Measurements from ENCODE around the gene HOTAIR. TPM values are rescaled to one million over a fixed set of nuclear protein-coding genes. Genes with fewer than 3 reads are reported as not detected.
A peak's percentile ranks its signal among the peaks of the same experiment; 100 is the strongest.

HOTAIR gene
- total RNA-seq, 1 experiment from 2014 or later: 3.5 TPM

DNA sequence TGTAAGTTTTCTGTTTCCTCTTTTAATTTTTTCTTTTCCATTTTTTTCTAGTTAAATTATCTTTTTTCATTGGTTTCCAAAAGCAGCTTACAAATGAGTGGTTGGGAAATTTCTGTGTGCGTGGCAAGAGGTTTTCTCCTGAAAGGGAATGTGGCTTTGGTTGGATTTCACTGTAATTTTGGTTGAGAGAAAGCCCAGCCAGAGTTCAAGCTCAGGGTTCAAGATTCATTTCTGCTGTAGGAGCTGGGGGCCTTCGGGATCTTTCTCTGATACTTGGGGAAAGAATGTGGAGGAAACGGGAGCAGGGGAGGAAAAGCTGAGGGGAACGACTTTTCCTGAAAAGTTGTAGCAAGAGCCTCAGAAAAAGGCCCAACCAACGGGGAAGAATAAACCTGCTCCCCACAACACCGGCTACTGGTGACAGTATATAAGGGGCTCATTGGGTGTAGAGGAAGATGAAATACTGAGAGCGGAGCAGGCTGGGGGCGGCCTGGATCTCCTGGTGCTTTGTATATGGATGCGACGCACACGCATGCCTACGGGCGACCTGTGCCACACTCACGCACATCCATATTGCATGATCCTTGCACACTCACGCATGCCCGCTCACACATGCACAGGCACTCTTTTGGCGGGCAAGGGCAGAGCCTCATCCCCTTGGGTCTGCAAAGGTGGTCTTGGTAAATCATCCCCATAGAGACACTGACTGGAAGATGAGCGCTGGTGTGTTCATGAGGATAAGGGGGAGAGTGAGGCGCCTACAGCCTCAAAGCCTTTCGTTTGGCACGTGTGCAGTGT lies 12.1 kb upstream of the HOTAIR start:
- no peak for DNase-seq
- Histone ChIP-seq H4K20me1 (ENCODE audit: low read length) (no peaks in the 10 kb centered on the region), H3F3A (ENCODE audit: low read length, unreplicated experiment) (no peaks in the 10 kb centered on the region), H2AFZ (ENCODE audit: low read length) (no peak overlapping the region), H3K4me1 (ENCODE audit: insufficient read depth, low read length) (peaks cover 44% of the 10 kb centered on the region), H3K36me3 (ENCODE audit: low read depth, low read length) (no peaks in the 10 kb centered on the region), H3K4me2 (ENCODE audit: low read length) (0 out of 2 replicates have a peak overlapping the region, but pooled peaks have one; percentile 78), H3K9me2 (replicated peaks; ENCODE audit: low read length) (no peaks in the 10 kb centered on the region), H3K27me3 (ENCODE audit: low read length) (no peaks in the 10 kb centered on the region), H3K4me3 (ENCODE audit: low read length) (no peak overlapping the region), H3K9me3 (ENCODE audit: low read length) (no peaks in the 10 kb centered on the region), H3K9ac (ENCODE audit: low read length) (no peak overlapping the region), H3K27ac (ENCODE audit: low read length) (no peak overlapping the region), H3K79me2 (ENCODE audit: low read length) (peaks cover 15% of the 10 kb centered on the region)
- intact Hi-C loops (cut with micrococcal nuclease): loop anchor here (5.0 kb wide), 1 partner anchor 45 kb away; no protein-coding TSS in a partner anchor
- BruUV-seq (replicated peaks): no TSS peak
- ChIA-PET POLR2A (ENCODE audit: unreplicated experiment) (no interaction called here), CTCF (no interaction called here)
- TF ChIP-seq, protein P1, sequence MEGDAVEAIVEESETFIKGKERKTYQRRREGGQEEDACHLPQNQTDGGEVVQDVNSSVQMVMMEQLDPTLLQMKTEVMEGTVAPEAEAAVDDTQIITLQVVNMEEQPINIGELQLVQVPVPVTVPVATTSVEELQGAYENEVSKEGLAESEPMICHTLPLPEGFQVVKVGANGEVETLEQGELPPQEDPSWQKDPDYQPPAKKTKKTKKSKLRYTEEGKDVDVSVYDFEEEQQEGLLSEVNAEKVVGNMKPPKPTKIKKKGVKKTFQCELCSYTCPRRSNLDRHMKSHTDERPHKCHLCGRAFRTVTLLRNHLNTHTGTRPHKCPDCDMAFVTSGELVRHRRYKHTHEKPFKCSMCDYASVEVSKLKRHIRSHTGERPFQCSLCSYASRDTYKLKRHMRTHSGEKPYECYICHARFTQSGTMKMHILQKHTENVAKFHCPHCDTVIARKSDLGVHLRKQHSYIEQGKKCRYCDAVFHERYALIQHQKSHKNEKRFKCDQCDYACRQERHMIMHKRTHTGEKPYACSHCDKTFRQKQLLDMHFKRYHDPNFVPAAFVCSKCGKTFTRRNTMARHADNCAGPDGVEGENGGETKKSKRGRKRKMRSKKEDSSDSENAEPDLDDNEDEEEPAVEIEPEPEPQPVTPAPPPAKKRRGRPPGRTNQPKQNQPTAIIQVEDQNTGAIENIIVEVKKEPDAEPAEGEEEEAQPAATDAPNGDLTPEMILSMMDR (conservative IDR thresholded peaks at IDR 0.05; ENCODE audit: low read depth, low read length): no peak
- TF ChIP-seq EZH2 (IDR thresholded peaks at IDR 0.05; ENCODE audit: low read length, unreplicated experiment): no peak
- no peak for TF ChIP-seq EZH2phosphoT487 (IDR thresholded peaks at IDR 0.05; ENCODE audit: borderline replicate concordance, low read length)
- no peak for ATAC-seq

DNA sequence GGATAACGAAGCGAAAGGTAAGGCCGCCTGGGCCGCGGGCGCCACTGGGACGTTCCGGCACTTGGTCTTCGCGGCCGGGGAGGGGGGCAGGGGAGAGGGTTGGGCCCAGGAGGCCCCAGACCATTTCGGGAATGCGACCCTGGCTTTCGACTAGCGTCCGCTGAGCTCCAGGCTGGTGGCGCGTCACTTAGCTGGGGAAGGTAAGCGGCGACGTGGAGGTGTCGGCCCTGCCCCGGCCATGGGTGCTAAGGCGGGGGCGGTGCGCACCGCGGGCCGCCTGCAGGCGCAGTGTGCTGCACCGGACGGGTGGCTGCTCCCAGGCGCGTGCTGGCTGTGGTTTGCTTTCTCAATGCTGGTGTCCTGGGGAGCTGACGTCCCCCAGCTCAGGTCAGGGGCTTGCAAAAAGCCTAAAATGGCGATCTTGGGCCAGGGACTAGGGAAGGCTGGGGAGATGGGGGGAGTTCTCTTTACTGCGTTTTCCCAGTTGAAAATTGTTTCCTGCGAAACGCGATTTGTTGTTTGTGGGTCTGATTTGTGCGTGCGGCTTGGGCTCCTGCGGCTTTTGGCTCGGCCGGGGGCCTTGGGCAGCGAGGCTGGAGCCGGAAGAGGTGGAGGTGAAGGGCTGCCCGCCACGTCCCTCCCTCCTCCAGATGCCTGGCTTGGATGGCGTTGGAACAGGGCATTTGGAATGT lies 11.4 kb upstream of the HOTAIR start:
- Histone ChIP-seq H3K27ac (ENCODE audit: low read length) (no peak overlapping the region), H3K36me3 (ENCODE audit: low read depth, low read length) (no peaks in the 10 kb centered on the region), H4K20me1 (ENCODE audit: low read length) (no peaks in the 10 kb centered on the region), H3K27me3 (ENCODE audit: low read length) (no peaks in the 10 kb centered on the region), H3K9me3 (ENCODE audit: low read length) (no peaks in the 10 kb centered on the region), H3K4me3 (ENCODE audit: low read length) (0 out of 2 replicates have a peak overlapping the region, but pooled peaks have one; percentile 23), H3K9ac (ENCODE audit: low read length) (no peak overlapping the region), H3K4me2 (ENCODE audit: low read length) (peak overlapping the region; percentile 78), H3K79me2 (ENCODE audit: low read length) (peaks cover 7% of the 10 kb centered on the region), H2AFZ (ENCODE audit: low read length) (no peak overlapping the region), H3K4me1 (ENCODE audit: insufficient read depth, low read length) (peaks cover 36% of the 10 kb centered on the region), H3K9me2 (replicated peaks; ENCODE audit: low read length) (no peaks in the 10 kb centered on the region), H3F3A (ENCODE audit: low read length, unreplicated experiment) (no peaks in the 10 kb centered on the region)
- no peak for DNase-seq
- BruUV-seq (replicated peaks): no TSS peak
- intact Hi-C loops (cut with micrococcal nuclease): loop anchor here (5.0 kb wide), 1 partner anchor 44 kb away; no protein-coding TSS in a partner anchor
- ATAC-seq: no peak
- POLR2A ChIA-PET (ENCODE audit: unreplicated experiment): no interaction called here
- no peak for TF ChIP-seq EZH2 (IDR thresholded peaks at IDR 0.05; ENCODE audit: low read length, unreplicated experiment)
- TF ChIP-seq, protein P1 (conservative IDR thresholded peaks at IDR 0.05; ENCODE audit: low read depth, low read length): no peak
- no peak for TF ChIP-seq EZH2phosphoT487 (IDR thresholded peaks at IDR 0.05; ENCODE audit: borderline replicate concordance, low read length)
- CTCF ChIA-PET: no interaction called here

All from PC-3 (cell line).